IMR-90 (cell line): ENCODE measurements around the gene AFAP1L1. TPM values are rescaled to one million over a fixed set of nuclear protein-coding genes. Genes with fewer than 3 reads are reported as not detected.

Experiments used
- ATAC-seq: fragments of 200-7000 bp; cut with Tn5 transposase; 2 replicates; pipeline ENCODE4 v1.9.1; 2020; ENCODE audit warnings: low read depth, mild to moderate bottlenecking, moderate library complexity
- BruUV-seq: library from RNA; stranded (reverse); fragments of 400-500 nt; replicated peaks from 2 replicates; lab custom pipeline; 2021; lab: Mats Ljungman, UMichigan
- CTCF ChIA-PET: fragments of 300-600 bp; formaldehyde crosslinking; extraction: SDS; loops from one replicate; lab custom pipeline; 2021; ENCODE audit warnings: antibody characterized with exemption; lab: Yijun Ruan, JAX
- POLR2A ChIA-PET: fragments of 300-600 bp; sonication (Branson Sonifier 250); formaldehyde crosslinking; loops from one replicate; lab custom pipeline; 2022; ENCODE audit warnings: antibody characterized with exemption; ENCODE audit not compliant: unreplicated experiment; lab: Charles Lee
- DNase-seq: peaks from one replicate; pipeline ENCODE4 v3.0.0; 2013
- H2AFZ ChIP-seq: replicated peaks from 2 replicates; pipeline ENCODE3; 2013; ENCODE audit warnings: low read length, mild to moderate bottlenecking; ENCODE audit not compliant: poor library complexity
- H2AK5ac ChIP-seq: 2 replicates; pipeline ENCODE4 v1.6.1; 2013; ENCODE audit warnings: low read depth, low read length, inconsistent platforms
- H2AK9ac ChIP-seq: replicated peaks from 2 replicates; pipeline ENCODE3; 2013; ENCODE audit warnings: mild to moderate bottlenecking, low read depth, low read length, moderate library complexity; ENCODE audit not compliant: poor library complexity
- H2BK120ac ChIP-seq: 2 replicates; pipeline ENCODE4 v1.6.1; 2013; ENCODE audit warnings: low read depth, low read length, inconsistent platforms
- H2BK15ac ChIP-seq: 3 replicates; pipeline ENCODE4 v1.6.1; 2013; ENCODE audit warnings: low read depth, low read length, inconsistent platforms
- H2BK20ac ChIP-seq: 2 replicates; pipeline ENCODE4 v1.6.1; 2013; ENCODE audit warnings: low read depth, mild to moderate bottlenecking, inconsistent platforms, low read length, moderate library complexity
- H2BK5ac ChIP-seq: 2 replicates; pipeline ENCODE4 v1.6.1; 2013; ENCODE audit warnings: mild to moderate bottlenecking, low read depth, low read length, inconsistent platforms; ENCODE audit not compliant: poor library complexity, severe bottlenecking
- H3K14ac ChIP-seq: replicated peaks from 2 replicates; pipeline ENCODE4 v1.6.1; 2013; ENCODE audit warnings: low read depth, low read length, inconsistent platforms
- H3K18ac ChIP-seq: 2 replicates; pipeline ENCODE4 v1.6.1; 2013; ENCODE audit warnings: low read depth, low read length, control low read depth
- H3K23ac ChIP-seq: 2 replicates; pipeline ENCODE4 v1.6.1; 2013; ENCODE audit warnings: low read depth, low read length, inconsistent platforms
- H3K27ac ChIP-seq: 2 replicates; pipeline ENCODE4 v1.5.1; 2013; ENCODE audit warnings: mild to moderate bottlenecking, control low read depth, low read length; ENCODE audit not compliant: insufficient read depth
- H3K27me3 ChIP-seq: 2 replicates; pipeline ENCODE4 v1.6.1; 2013; ENCODE audit warnings: low read length; ENCODE audit not compliant: control insufficient read depth, insufficient read depth
- H3K36me3 ChIP-seq: 2 replicates; pipeline ENCODE4 v1.6.1; 2013; ENCODE audit warnings: low read length, mixed read lengths; ENCODE audit not compliant: control insufficient read depth, insufficient read depth
- H3K4ac ChIP-seq: 2 replicates; pipeline ENCODE4 v1.6.1; 2013; ENCODE audit warnings: low read depth, low read length, inconsistent platforms
- H3K4me1 ChIP-seq: 2 replicates; pipeline ENCODE4 v1.6.1; 2013; ENCODE audit warnings: low read length, mixed read lengths; ENCODE audit not compliant: control insufficient read depth, insufficient read depth
- H3K4me2 ChIP-seq: 2 replicates; pipeline ENCODE4 v1.6.1; 2013; ENCODE audit warnings: low read depth, mild to moderate bottlenecking, control low read depth, low read length, moderate library complexity
- H3K4me3 ChIP-seq: 2 replicates; pipeline ENCODE4 v1.5.1; 2013; ENCODE audit warnings: low read depth, mild to moderate bottlenecking, control low read depth, low read length, moderate library complexity; ENCODE audit not compliant: insufficient read depth
- H3K56ac ChIP-seq: 2 replicates; pipeline ENCODE4 v1.6.1; 2013; ENCODE audit warnings: low read length, inconsistent platforms; ENCODE audit not compliant: insufficient read depth; ENCODE audit errors: extremely low read depth
- H3K79me1 ChIP-seq, 2 experiments: 2 replicates each; pipeline ENCODE4 v1.6.1; 2013; ENCODE audit warnings: low read length in 2 of 2, inconsistent platforms in 1 of 2, low read depth in 1 of 2
- H3K9ac ChIP-seq: 2 replicates; pipeline ENCODE4 v1.6.1; 2013; ENCODE audit warnings: low read depth, low read length, control low read depth
- H3K9me1 ChIP-seq: 2 replicates; pipeline ENCODE4 v1.6.1; 2013; ENCODE audit warnings: low read length, inconsistent platforms; ENCODE audit not compliant: insufficient read depth
- H3K9me3 ChIP-seq: 2 replicates; pipeline ENCODE4 v1.6.1; 2013; ENCODE audit warnings: low read length; ENCODE audit not compliant: control insufficient read depth, insufficient read depth
- H4K20me1 ChIP-seq: 2 replicates; pipeline ENCODE4 v1.6.1; 2013; ENCODE audit warnings: low read length, inconsistent platforms; ENCODE audit not compliant: insufficient read depth
- H4K5ac ChIP-seq: 2 replicates; pipeline ENCODE4 v1.6.1; 2013; ENCODE audit warnings: mild to moderate bottlenecking, low read depth, low read length, control low read depth
- H4K8ac ChIP-seq, 2 experiments: 2 replicates each; pipeline ENCODE4 v1.6.1; 2013; ENCODE audit warnings: low read depth in 2 of 2, low read length in 2 of 2, control low read depth in 1 of 2, inconsistent platforms in 1 of 2
- H4K91ac ChIP-seq: 2 replicates; pipeline ENCODE4 v1.6.1; 2013; ENCODE audit warnings: low read depth, low read length, inconsistent platforms; ENCODE audit not compliant: insufficient read depth
- BHLHE40 ChIP-seq: fragments of 150-350 bp; IDR thresholded peaks from 2 replicates; pipeline ENCODE4 v1.6.1; 2016; ENCODE audit warnings: mild to moderate bottlenecking, low read depth, low read length
- CEBPB ChIP-seq: IDR thresholded peaks from 2 replicates; pipeline ENCODE4 v1.6.1; 2012; ENCODE audit warnings: low read depth, low read length, improper control_type of control experiment
- CHD1 ChIP-seq: IDR thresholded peaks from 2 replicates; pipeline ENCODE4 v1.6.1; 2012; ENCODE audit warnings: low read depth, low read length, improper control_type of control experiment
- FOS ChIP-seq: fragments of 150-350 bp; IDR thresholded peaks from 2 replicates; pipeline ENCODE4 v1.6.1; 2016; ENCODE audit warnings: low read depth, low read length
- MAZ ChIP-seq: IDR thresholded peaks from 2 replicates; pipeline ENCODE4 v1.6.1; 2012; ENCODE audit warnings: low read depth, mild to moderate bottlenecking, low read length, improper control_type of control experiment, moderate library complexity, borderline replicate concordance
- POLR2A ChIP-seq: IDR thresholded peaks from 2 replicates; pipeline ENCODE4 v1.6.1; 2012; ENCODE audit warnings: mild to moderate bottlenecking, low read depth, low read length
- RAD21 ChIP-seq: IDR thresholded peaks from 2 replicates; pipeline ENCODE4 v1.6.1; 2012; ENCODE audit warnings: low read length, improper control_type of control experiment
- RCOR1 ChIP-seq: IDR thresholded peaks from 2 replicates; pipeline ENCODE4 v1.6.1; 2012; ENCODE audit warnings: mild to moderate bottlenecking, low read length, improper control_type of control experiment; ENCODE audit not compliant: insufficient replicate concordance
- RFX5 ChIP-seq: IDR thresholded peaks from 2 replicates; pipeline ENCODE4 v1.8.0; 2012; ENCODE audit warnings: low read depth, mild to moderate bottlenecking, low read length, moderate library complexity
- SMC3 ChIP-seq: fragments of 150-350 bp; IDR thresholded peaks from 2 replicates; pipeline ENCODE4 v1.6.1; 2016; ENCODE audit warnings: low read depth, mild to moderate bottlenecking, antibody characterized with exemption, low read length, moderate library complexity
- WGBS, 2 experiments: methylation state at CpG; one replicate each; pipeline versions ENCODE4 v1.1.5 to v1.1.7; 2013; ENCODE audit warnings: missing lambda C conversion rate in 2 of 2; ENCODE audit not compliant: insufficient read length in 1 of 2; ENCODE audit errors: extremely low coverage in 2 of 2; 5-methylcytosine and 5-hydroxymethylcytosine counted together
- dilution Hi-C: fragments of 300-500 bp; cut with HindIII; formaldehyde crosslinking; loops from one replicate; pipeline ENCODE4 v1.14.3; 2018; ENCODE audit warnings: low sequenced_read_pairs; ENCODE audit not compliant: unreplicated experiment
- in situ Hi-C: fragments of 300-500 bp; cut with MboI; formaldehyde crosslinking; loops from 3 replicates; pipeline ENCODE4 v1.14.3; 2019; ENCODE audit warnings: low sequenced_read_pairs, inconsistent platforms, mixed read lengths
- intact Hi-C: fragments of 100-400 bp; cut with micrococcal nuclease; formaldehyde crosslinking; loops from 2 replicates; pipeline ENCODE4 v1.10.0; 2022
- polyA plus RNA-seq, 3 experiments: library from polyadenylated mRNA; depleted of rRNA; stranded (reverse); fragments of >200 nt; gene quantifications; 2 replicates each; pipeline ENCODE4 v1.2.3, GENCODE V29; 2012; ENCODE audit warnings: low replicate concordance in 1 of 3
- total RNA-seq: library from RNA; depleted of rRNA; stranded (reverse); fragments of >200 nt; gene quantifications from 2 replicates; pipeline ENCODE4 v1.2.3, GENCODE V29; 2012
- TF ChIP-seq, protein P1 (sequence below): fragments of 150-350 bp; IDR thresholded peaks from 2 replicates; pipeline ENCODE4 v1.6.1; 2016; ENCODE audit warnings: low read depth, mild to moderate bottlenecking, low read length, moderate library complexity, borderline replicate concordance
- TF ChIP-seq, protein P2 (sequence below): fragments of 150-350 bp; IDR thresholded peaks from 2 replicates; pipeline ENCODE4 v1.6.1; 2017; ENCODE audit warnings: mild to moderate bottlenecking, antibody characterized with exemption, low read length, low read depth
- TF ChIP-seq, protein P3 (sequence below): conservative IDR thresholded peaks from 2 replicates; pipeline ENCODE4 v1.5.1; 2012; ENCODE audit warnings: mild to moderate bottlenecking, low read depth, low read length, improper control_type of control experiment

The AFAP1L1 gene
- total and polyA plus RNA-seq, 2 of the 4 experiments (the other 2 are of a cell fraction), result 3.3 to 5.7 TPM

DNA sequence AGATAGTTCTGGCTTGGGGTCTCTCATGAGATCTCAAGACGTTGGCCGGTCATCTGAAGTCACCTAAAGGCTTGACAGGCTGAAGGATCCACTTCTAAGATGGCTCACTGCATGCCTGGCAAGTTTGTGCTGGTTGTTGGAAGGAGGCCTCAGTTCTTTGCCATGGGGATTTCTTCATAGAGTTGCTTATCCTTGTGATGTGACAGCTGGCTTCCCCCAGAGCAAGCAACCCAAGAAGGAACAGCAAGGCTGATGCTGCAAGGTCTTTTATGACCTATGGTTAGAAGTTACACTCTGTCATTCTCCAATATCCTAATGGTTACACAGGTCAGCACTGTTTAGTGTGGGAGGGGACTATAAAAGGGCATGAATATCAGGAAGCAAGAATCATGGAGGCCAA, 53.0 kb downstream of the AFAP1L1 start:
- H3K79me1 ChIP-seq, result no peaks in the 10 kb centered on the region
- H3K4me2 ChIP-seq, result no peak overlapping the region
- H3K9ac ChIP-seq, result no peak overlapping the region
- no peaks in the 10 kb centered on the region for H4K20me1 ChIP-seq
- H4K8ac ChIP-seq, result peak overlapping the region; percentile 10 to 84; a peak in 3 of 4 replicates
- H3K4me1 ChIP-seq, result peaks cover 11% of the 10 kb centered on the region
- no peaks in the 10 kb centered on the region for H3K27me3 ChIP-seq
- peak overlapping the region; percentile 67 for H2BK5ac ChIP-seq
- peak overlapping the region; percentile 64 for H4K91ac ChIP-seq
- H3K4me3 ChIP-seq, result no peak overlapping the region
- POLR2A ChIA-PET, result no interaction called here
- ATAC-seq, result no peak
- no peak overlapping the region for H2BK15ac ChIP-seq
- CTCF ChIA-PET, result interaction anchor here (1.3 to 1.6 kb wide), 2 partner anchors 22 to 43 kb away, joined by 3 read pairs; no protein-coding TSS in a partner anchor
- peak overlapping the region; percentile 76 for H2BK20ac ChIP-seq
- H3K23ac ChIP-seq, result 0 out of 2 replicates have a peak overlapping the region, but pooled peaks have one; percentile 1
- TF ChIP-seq BHLHE40 (no peak), SMC3 (no peak), RFX5 (no peak), POLR2A (no peak), RCOR1 (no peak), FOS (no peak), RAD21 (no peak), MAZ (no peak), CHD1 (no peak), CEBPB (no peak)
- TF ChIP-seq, protein P1, sequence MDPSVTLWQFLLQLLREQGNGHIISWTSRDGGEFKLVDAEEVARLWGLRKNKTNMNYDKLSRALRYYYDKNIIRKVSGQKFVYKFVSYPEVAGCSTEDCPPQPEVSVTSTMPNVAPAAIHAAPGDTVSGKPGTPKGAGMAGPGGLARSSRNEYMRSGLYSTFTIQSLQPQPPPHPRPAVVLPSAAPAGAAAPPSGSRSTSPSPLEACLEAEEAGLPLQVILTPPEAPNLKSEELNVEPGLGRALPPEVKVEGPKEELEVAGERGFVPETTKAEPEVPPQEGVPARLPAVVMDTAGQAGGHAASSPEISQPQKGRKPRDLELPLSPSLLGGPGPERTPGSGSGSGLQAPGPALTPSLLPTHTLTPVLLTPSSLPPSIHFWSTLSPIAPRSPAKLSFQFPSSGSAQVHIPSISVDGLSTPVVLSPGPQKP, result no peak
- TF ChIP-seq, protein P2, sequence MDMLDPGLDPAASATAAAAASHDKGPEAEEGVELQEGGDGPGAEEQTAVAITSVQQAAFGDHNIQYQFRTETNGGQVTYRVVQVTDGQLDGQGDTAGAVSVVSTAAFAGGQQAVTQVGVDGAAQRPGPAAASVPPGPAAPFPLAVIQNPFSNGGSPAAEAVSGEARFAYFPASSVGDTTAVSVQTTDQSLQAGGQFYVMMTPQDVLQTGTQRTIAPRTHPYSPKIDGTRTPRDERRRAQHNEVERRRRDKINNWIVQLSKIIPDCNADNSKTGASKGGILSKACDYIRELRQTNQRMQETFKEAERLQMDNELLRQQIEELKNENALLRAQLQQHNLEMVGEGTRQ, result no peak
- TF ChIP-seq, protein P3, sequence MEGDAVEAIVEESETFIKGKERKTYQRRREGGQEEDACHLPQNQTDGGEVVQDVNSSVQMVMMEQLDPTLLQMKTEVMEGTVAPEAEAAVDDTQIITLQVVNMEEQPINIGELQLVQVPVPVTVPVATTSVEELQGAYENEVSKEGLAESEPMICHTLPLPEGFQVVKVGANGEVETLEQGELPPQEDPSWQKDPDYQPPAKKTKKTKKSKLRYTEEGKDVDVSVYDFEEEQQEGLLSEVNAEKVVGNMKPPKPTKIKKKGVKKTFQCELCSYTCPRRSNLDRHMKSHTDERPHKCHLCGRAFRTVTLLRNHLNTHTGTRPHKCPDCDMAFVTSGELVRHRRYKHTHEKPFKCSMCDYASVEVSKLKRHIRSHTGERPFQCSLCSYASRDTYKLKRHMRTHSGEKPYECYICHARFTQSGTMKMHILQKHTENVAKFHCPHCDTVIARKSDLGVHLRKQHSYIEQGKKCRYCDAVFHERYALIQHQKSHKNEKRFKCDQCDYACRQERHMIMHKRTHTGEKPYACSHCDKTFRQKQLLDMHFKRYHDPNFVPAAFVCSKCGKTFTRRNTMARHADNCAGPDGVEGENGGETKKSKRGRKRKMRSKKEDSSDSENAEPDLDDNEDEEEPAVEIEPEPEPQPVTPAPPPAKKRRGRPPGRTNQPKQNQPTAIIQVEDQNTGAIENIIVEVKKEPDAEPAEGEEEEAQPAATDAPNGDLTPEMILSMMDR, result no peak
- H3K18ac ChIP-seq, result peak overlapping the region; percentile 25
- peak overlapping the region; percentile 43; the same call in 1 of the 2 replicates for H3K4ac ChIP-seq
- H4K5ac ChIP-seq, result peak overlapping the region; percentile 91
- dilution Hi-C loops, result no loop called here
- H3K36me3 ChIP-seq, result no peaks in the 10 kb centered on the region
- BruUV-seq, result no TSS peak
- peaks cover 13% of the 10 kb centered on the region for H3K9me1 ChIP-seq
- no peaks in the 10 kb centered on the region for H3K9me3 ChIP-seq
- H3K14ac ChIP-seq, result peak overlapping the region; percentile 51
- no peak overlapping the region for H3K56ac ChIP-seq
- 100% methylated on average over 2 of the region's 2 CpGs; no CpG with 5 or more reads in 1 of the 2 experiments for WGBS, 2 experiments
- intact Hi-C loops, result no loop called here
- no peak overlapping the region for H2AK9ac ChIP-seq
- in situ Hi-C loops, result no loop called here
- H2AFZ ChIP-seq, result no peak overlapping the region
- H2BK120ac ChIP-seq, result peak overlapping the region; percentile 70; the same call in 1 of the 2 replicates
- H3K27ac ChIP-seq, result peak overlapping the region; percentile 44; the same call in 1 of the 2 replicates
- H2AK5ac ChIP-seq, result no peak overlapping the region
- DNase-seq, result no peak
